Measurements from ENCODE around the gene POLR1A. TPM values are rescaled to one million over a fixed set of nuclear protein-coding genes. Genes with fewer than 3 reads are reported as not detected.

The POLR1A gene
- total and polyA plus RNA-seq, 2 of the 8 experiments (the other 6 are each of a cell fraction or from before 2014, with no cell fraction given), result 8.9 to 58.1 TPM

- H3K79me1 ChIP-seq (ENCODE audit: low read depth, low read length), result no peaks in the 10 kb centered on the region
- no peak overlapping the region for H3K56ac ChIP-seq (replicated peaks; ENCODE audit: insufficient read length, low read depth, low read length)
- H3K9ac ChIP-seq (replicated peaks in 1 of 4; ENCODE audit: extremely low read depth in 1 of 4, low read depth in 3 of 4, low read length in 3 of 4), result no peak overlapping the region
- H3K4me3 ChIP-seq (ENCODE audit: extremely low read depth in 1 of 4, insufficient read depth in 2 of 4, low read depth in 3 of 4, low read length in 4 of 4), result no peak overlapping the region
- H3K23me2 ChIP-seq (ENCODE audit: low read depth, low read length), result no peaks in the 10 kb centered on the region
- CTCF ChIA-PET (ENCODE audit: partially characterized antibody), result interaction anchor here (0.6 to 2.4 kb wide), 5 partner anchors 9 to 163 kb away, joined by 3 to 9 read pairs (median 3); no protein-coding TSS in a partner anchor
- no peak overlapping the region for H3K27ac ChIP-seq (ENCODE audit: low read depth, low read length)
- H3K14ac ChIP-seq (ENCODE audit: insufficient read length), result no peak overlapping the region
- no peak overlapping the region for H2BK12ac ChIP-seq (ENCODE audit: low read depth, low read length)
- no peaks in the 10 kb centered on the region for H4K20me1 ChIP-seq (replicated peaks in 1 of 2; ENCODE audit: control insufficient read depth in 1 of 2, insufficient read depth in 2 of 2, low read length in 2 of 2)
- POLR2A ChIA-PET (ENCODE audit: partially characterized antibody), result no interaction called here
- no peaks in the 10 kb centered on the region for H3K27me3 ChIP-seq (replicated peaks in 1 of 4; ENCODE audit: control insufficient read depth in 3 of 4, extremely low read depth in 1 of 4, insufficient read depth in 3 of 4, low read length in 3 of 4)
- H3K4ac ChIP-seq (replicated peaks; ENCODE audit: insufficient read length, low read depth, low read length), result no peak overlapping the region
- no peak overlapping the region for H2BK20ac ChIP-seq (ENCODE audit: low read length)
- no peak overlapping the region for H2AK5ac ChIP-seq (ENCODE audit: low read depth, low read length)
- H2AFZ ChIP-seq (ENCODE audit: low read length), result no peak overlapping the region
- no peak overlapping the region for H3K23ac ChIP-seq (ENCODE audit: insufficient read length)
- no peak overlapping the region for H2BK15ac ChIP-seq (ENCODE audit: low read length)
- H3K36me3 ChIP-seq (ENCODE audit: control insufficient read depth in 2 of 4, insufficient read depth in 4 of 4, low read length in 3 of 4), result no peaks in the 10 kb centered on the region
- H3K9me3 ChIP-seq (ENCODE audit: insufficient read depth in 2 of 2, low read depth in 1 of 2, low read length in 1 of 2), result no peaks in the 10 kb centered on the region
- no peaks in the 10 kb centered on the region for H3K4me1 ChIP-seq (replicated peaks in 1 of 4; ENCODE audit: control insufficient read depth in 3 of 4, insufficient read depth in 4 of 4, low read length in 3 of 4)
- 84% methylated on average over 8 of the region's 8 CpGs; no CpG with 5 or more reads in 1 of the 2 experiments for WGBS, 2 experiments (ENCODE audit: extremely low coverage in 1 of 2, insufficient coverage in 1 of 2, insufficient read length in 1 of 2, insufficient replicate concordance in 2 of 2, low coverage in 1 of 2, low lambda C conversion rate in 2 of 2, missing lambda C conversion rate in 1 of 2)
- no peak overlapping the region for H3K4me2 ChIP-seq (ENCODE audit: insufficient read depth in 1 of 2, low read depth in 2 of 2, low read length in 2 of 2)
- H2BK5ac ChIP-seq (ENCODE audit: low read depth, low read length), result no peak overlapping the region
- no peak overlapping the region for H4K91ac ChIP-seq (replicated peaks; ENCODE audit: insufficient read length, low read length)
- no peak overlapping the region for H2BK120ac ChIP-seq (replicated peaks; ENCODE audit: low read depth, low read length)
- H3K79me2 ChIP-seq (ENCODE audit: control insufficient read depth in 1 of 2, insufficient read depth in 2 of 2, low read length in 2 of 2), result no peaks in the 10 kb centered on the region
- no peak overlapping the region for H4K8ac ChIP-seq (ENCODE audit: extremely low read depth, insufficient read depth, low read length)
- FAIRE-seq, result no peak
- peak in 1 of 2 experiments; percentile 22 for DNase-seq (ENCODE audit: low read depth in 1 of 2, low spot score in 2 of 2)
- H4K5ac ChIP-seq (ENCODE audit: insufficient read length, low read depth, low read length), result no peak overlapping the region
- no peak overlapping the region for H3K18ac ChIP-seq (ENCODE audit: extremely low read depth, low read length)
- no peak for TF ChIP-seq KDM1A (IDR thresholded peaks at IDR 0.05; ENCODE audit: borderline replicate concordance, low read length)
- no peak for TF ChIP-seq KDM5A (IDR thresholded peaks at IDR 0.05; ENCODE audit: low read length)
- TF ChIP-seq SP4 (IDR thresholded peaks at IDR 0.05; ENCODE audit: low read length), result no peak
- no peak for TF ChIP-seq CREB1 (IDR thresholded peaks at IDR 0.05)
- TF ChIP-seq ZNF274 (IDR thresholded peaks at IDR 0.05; ENCODE audit: borderline replicate concordance, extremely low read depth, low read length), result no peak
- no peak for TF ChIP-seq TCF12 (IDR thresholded peaks at IDR 0.05; ENCODE audit: low read depth, low read length)
- no peak for TF ChIP-seq RXRA (IDR thresholded peaks at IDR 0.05; ENCODE audit: insufficient read depth, low read depth, low read length)
- no peak for TF ChIP-seq ASH2L (IDR thresholded peaks at IDR 0.05; ENCODE audit: low read length)
- no peak for TF ChIP-seq MAX (IDR thresholded peaks at IDR 0.05)
- TF ChIP-seq TAF1 (IDR thresholded peaks at IDR 0.05; ENCODE audit: low read depth, low read length), result no peak
- TF ChIP-seq SIN3A (conservative IDR thresholded peaks at IDR 0.05 in 1 of 2, IDR thresholded peaks at IDR 0.05 in 1 of 2; ENCODE audit: low read depth in 1 of 2, low read length in 2 of 2), result no peak
- TF ChIP-seq TAF7 (optimal IDR thresholded peaks at IDR 0.05; ENCODE audit: borderline replicate concordance, low read depth, low read length), result no peak
- TF ChIP-seq HDAC6 (IDR thresholded peaks at IDR 0.05; ENCODE audit: low read depth, low read length), result no peak
- no peak for TF ChIP-seq USF2 (IDR thresholded peaks at IDR 0.05; ENCODE audit: low read length)
Measured at GRCh38 chr2:85990084-85990483, 115.6 kb downstream of the POLR1A start.

All from H1 (cell line).